IMR-90 (cell line): Measurements from ENCODE around the gene VPS37C. TPM values are rescaled to one million over a fixed set of nuclear protein-coding genes. Genes with fewer than 3 reads are reported as not detected.

ENCODE experiments used
- ATAC-seq: fragments of 200-7000 bp; cut with Tn5 transposase; 2 replicates; pipeline ENCODE4 v1.9.1; 2020; ENCODE audit warnings: low read depth, mild to moderate bottlenecking, moderate library complexity
- BruUV-seq: library from RNA; stranded (reverse); fragments of 400-500 nt; replicated peaks from 2 replicates; lab custom pipeline; 2021; lab: Mats Ljungman, UMichigan
- CTCF ChIA-PET: fragments of 300-600 bp; formaldehyde crosslinking; extraction: SDS; loops from one replicate; lab custom pipeline; 2021; ENCODE audit warnings: antibody characterized with exemption; lab: Yijun Ruan, JAX
- POLR2A ChIA-PET: fragments of 300-600 bp; sonication (Branson Sonifier 250); formaldehyde crosslinking; loops from one replicate; lab custom pipeline; 2022; ENCODE audit warnings: antibody characterized with exemption; ENCODE audit not compliant: unreplicated experiment; lab: Charles Lee
- DNase-seq: peaks from one replicate; pipeline ENCODE4 v3.0.0; 2013
- H2AFZ ChIP-seq: replicated peaks from 2 replicates; pipeline ENCODE3; 2013; ENCODE audit warnings: low read length, mild to moderate bottlenecking; ENCODE audit not compliant: poor library complexity
- H2AK5ac ChIP-seq: 2 replicates; pipeline ENCODE4 v1.6.1; 2013; ENCODE audit warnings: low read depth, low read length, inconsistent platforms
- H2AK9ac ChIP-seq: replicated peaks from 2 replicates; pipeline ENCODE3; 2013; ENCODE audit warnings: mild to moderate bottlenecking, low read depth, low read length, moderate library complexity; ENCODE audit not compliant: poor library complexity
- H2BK120ac ChIP-seq: 2 replicates; pipeline ENCODE4 v1.6.1; 2013; ENCODE audit warnings: low read depth, low read length, inconsistent platforms
- H2BK15ac ChIP-seq: 3 replicates; pipeline ENCODE4 v1.6.1; 2013; ENCODE audit warnings: low read depth, low read length, inconsistent platforms
- H2BK20ac ChIP-seq: 2 replicates; pipeline ENCODE4 v1.6.1; 2013; ENCODE audit warnings: low read depth, mild to moderate bottlenecking, inconsistent platforms, low read length, moderate library complexity
- H2BK5ac ChIP-seq: 2 replicates; pipeline ENCODE4 v1.6.1; 2013; ENCODE audit warnings: mild to moderate bottlenecking, low read depth, low read length, inconsistent platforms; ENCODE audit not compliant: poor library complexity, severe bottlenecking
- H3K14ac ChIP-seq: replicated peaks from 2 replicates; pipeline ENCODE4 v1.6.1; 2013; ENCODE audit warnings: low read depth, low read length, inconsistent platforms
- H3K18ac ChIP-seq: 2 replicates; pipeline ENCODE4 v1.6.1; 2013; ENCODE audit warnings: low read depth, low read length, control low read depth
- H3K23ac ChIP-seq: 2 replicates; pipeline ENCODE4 v1.6.1; 2013; ENCODE audit warnings: low read depth, low read length, inconsistent platforms
- H3K27ac ChIP-seq: 2 replicates; pipeline ENCODE4 v1.5.1; 2013; ENCODE audit warnings: mild to moderate bottlenecking, control low read depth, low read length; ENCODE audit not compliant: insufficient read depth
- H3K27me3 ChIP-seq: 2 replicates; pipeline ENCODE4 v1.6.1; 2013; ENCODE audit warnings: low read length; ENCODE audit not compliant: control insufficient read depth, insufficient read depth
- H3K36me3 ChIP-seq: 2 replicates; pipeline ENCODE4 v1.6.1; 2013; ENCODE audit warnings: low read length, mixed read lengths; ENCODE audit not compliant: control insufficient read depth, insufficient read depth
- H3K4ac ChIP-seq: 2 replicates; pipeline ENCODE4 v1.6.1; 2013; ENCODE audit warnings: low read depth, low read length, inconsistent platforms
- H3K4me1 ChIP-seq: 2 replicates; pipeline ENCODE4 v1.6.1; 2013; ENCODE audit warnings: low read length, mixed read lengths; ENCODE audit not compliant: control insufficient read depth, insufficient read depth
- H3K4me2 ChIP-seq: 2 replicates; pipeline ENCODE4 v1.6.1; 2013; ENCODE audit warnings: low read depth, mild to moderate bottlenecking, control low read depth, low read length, moderate library complexity
- H3K4me3 ChIP-seq: 2 replicates; pipeline ENCODE4 v1.5.1; 2013; ENCODE audit warnings: low read depth, mild to moderate bottlenecking, control low read depth, low read length, moderate library complexity; ENCODE audit not compliant: insufficient read depth
- H3K56ac ChIP-seq: 2 replicates; pipeline ENCODE4 v1.6.1; 2013; ENCODE audit warnings: low read length, inconsistent platforms; ENCODE audit not compliant: insufficient read depth; ENCODE audit errors: extremely low read depth
- H3K79me1 ChIP-seq, 2 experiments: 2 replicates each; pipeline ENCODE4 v1.6.1; 2013; ENCODE audit warnings: low read length in 2 of 2, inconsistent platforms in 1 of 2, low read depth in 1 of 2
- H3K9ac ChIP-seq: 2 replicates; pipeline ENCODE4 v1.6.1; 2013; ENCODE audit warnings: low read depth, low read length, control low read depth
- H3K9me1 ChIP-seq: 2 replicates; pipeline ENCODE4 v1.6.1; 2013; ENCODE audit warnings: low read length, inconsistent platforms; ENCODE audit not compliant: insufficient read depth
- H3K9me3 ChIP-seq: 2 replicates; pipeline ENCODE4 v1.6.1; 2013; ENCODE audit warnings: low read length; ENCODE audit not compliant: control insufficient read depth, insufficient read depth
- H4K20me1 ChIP-seq: 2 replicates; pipeline ENCODE4 v1.6.1; 2013; ENCODE audit warnings: low read length, inconsistent platforms; ENCODE audit not compliant: insufficient read depth
- H4K5ac ChIP-seq: 2 replicates; pipeline ENCODE4 v1.6.1; 2013; ENCODE audit warnings: mild to moderate bottlenecking, low read depth, low read length, control low read depth
- H4K8ac ChIP-seq, 2 experiments: 2 replicates each; pipeline ENCODE4 v1.6.1; 2013; ENCODE audit warnings: low read depth in 2 of 2, low read length in 2 of 2, control low read depth in 1 of 2, inconsistent platforms in 1 of 2
- H4K91ac ChIP-seq: 2 replicates; pipeline ENCODE4 v1.6.1; 2013; ENCODE audit warnings: low read depth, low read length, inconsistent platforms; ENCODE audit not compliant: insufficient read depth
- CEBPB ChIP-seq: IDR thresholded peaks from 2 replicates; pipeline ENCODE4 v1.6.1; 2012; ENCODE audit warnings: low read depth, low read length, improper control_type of control experiment
- CHD1 ChIP-seq: IDR thresholded peaks from 2 replicates; pipeline ENCODE4 v1.6.1; 2012; ENCODE audit warnings: low read depth, low read length, improper control_type of control experiment
- MAFK ChIP-seq: IDR thresholded peaks from 2 replicates; pipeline ENCODE4 v1.6.1; 2012; ENCODE audit warnings: low read depth, low read length, improper control_type of control experiment
- MXI1 ChIP-seq: IDR thresholded peaks from 2 replicates; pipeline ENCODE4 v1.6.1; 2012; ENCODE audit warnings: low read depth, mild to moderate bottlenecking, low read length, moderate library complexity, borderline replicate concordance
- POLR2A ChIP-seq: IDR thresholded peaks from 2 replicates; pipeline ENCODE4 v1.6.1; 2012; ENCODE audit warnings: mild to moderate bottlenecking, low read depth, low read length
- RCOR1 ChIP-seq: IDR thresholded peaks from 2 replicates; pipeline ENCODE4 v1.6.1; 2012; ENCODE audit warnings: mild to moderate bottlenecking, low read length, improper control_type of control experiment; ENCODE audit not compliant: insufficient replicate concordance
- RFX5 ChIP-seq: IDR thresholded peaks from 2 replicates; pipeline ENCODE4 v1.8.0; 2012; ENCODE audit warnings: low read depth, mild to moderate bottlenecking, low read length, moderate library complexity
- SMC3 ChIP-seq: fragments of 150-350 bp; IDR thresholded peaks from 2 replicates; pipeline ENCODE4 v1.6.1; 2016; ENCODE audit warnings: low read depth, mild to moderate bottlenecking, antibody characterized with exemption, low read length, moderate library complexity
- WGBS, 2 experiments: methylation state at CpG; one replicate each; pipeline versions ENCODE4 v1.1.5 to v1.1.7; 2013; ENCODE audit warnings: missing lambda C conversion rate in 2 of 2; ENCODE audit not compliant: insufficient read length in 1 of 2; ENCODE audit errors: extremely low coverage in 2 of 2; 5-methylcytosine and 5-hydroxymethylcytosine counted together
- dilution Hi-C: fragments of 300-500 bp; cut with HindIII; formaldehyde crosslinking; loops from one replicate; pipeline ENCODE4 v1.14.3; 2018; ENCODE audit warnings: low sequenced_read_pairs; ENCODE audit not compliant: unreplicated experiment
- in situ Hi-C: fragments of 300-500 bp; cut with MboI; formaldehyde crosslinking; loops from 3 replicates; pipeline ENCODE4 v1.14.3; 2019; ENCODE audit warnings: low sequenced_read_pairs, inconsistent platforms, mixed read lengths
- intact Hi-C: fragments of 100-400 bp; cut with micrococcal nuclease; formaldehyde crosslinking; loops from 2 replicates; pipeline ENCODE4 v1.10.0; 2022
- polyA plus RNA-seq, 3 experiments: library from polyadenylated mRNA; depleted of rRNA; stranded (reverse); fragments of >200 nt; gene quantifications; 2 replicates each; pipeline ENCODE4 v1.2.3, GENCODE V29; 2012; ENCODE audit warnings: low replicate concordance in 1 of 3
- total RNA-seq: library from RNA; depleted of rRNA; stranded (reverse); fragments of >200 nt; gene quantifications from 2 replicates; pipeline ENCODE4 v1.2.3, GENCODE V29; 2012
- TF ChIP-seq, protein P1 (sequence below): fragments of 150-350 bp; IDR thresholded peaks from 2 replicates; pipeline ENCODE4 v1.6.1; 2016; ENCODE audit warnings: low read depth, mild to moderate bottlenecking, low read length, moderate library complexity, borderline replicate concordance

Gene VPS37C
- total and polyA plus RNA-seq, 2 of the 4 experiments (the other 2 are of a cell fraction) = 3.2 to 13.2 TPM

DNA sequence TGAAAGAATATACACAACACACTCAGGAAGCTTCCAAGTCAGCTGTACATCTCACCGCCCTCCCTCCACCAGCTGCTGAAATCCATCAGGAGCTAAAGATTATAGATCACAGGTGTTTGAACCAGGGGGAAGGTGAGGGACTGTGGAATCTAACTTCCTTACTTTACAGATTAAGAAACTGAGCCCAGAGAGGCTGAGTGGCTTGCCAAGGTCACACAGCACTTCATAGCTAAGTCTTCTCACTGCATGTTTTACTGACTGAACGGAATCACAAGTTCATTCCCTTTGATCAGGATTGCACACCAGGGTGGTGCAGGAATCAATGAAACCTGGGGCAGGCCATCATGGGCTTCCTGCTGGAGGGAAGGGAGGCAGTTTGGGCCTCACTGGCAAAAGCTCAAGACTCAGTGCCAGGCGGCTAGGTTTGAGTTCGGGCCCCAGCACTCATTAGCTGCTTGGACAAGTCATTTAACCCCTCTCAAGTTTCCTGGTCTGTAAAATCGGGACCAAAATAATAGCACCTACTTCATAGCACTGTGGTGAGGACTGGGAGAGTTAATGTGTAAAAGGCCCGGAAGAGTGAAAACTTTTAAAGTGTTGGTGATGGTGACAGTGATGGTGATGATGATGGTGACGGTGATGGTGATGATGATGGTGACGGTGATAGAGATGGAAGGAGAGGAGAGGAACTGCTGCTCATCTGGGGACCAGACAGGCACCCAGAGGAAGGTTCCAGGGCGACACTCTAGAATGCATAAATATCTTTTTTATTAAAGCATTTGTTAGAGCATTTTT is 50.8 kb downstream of the VPS37C start:
- CTCF ChIA-PET = interaction anchor here (0.6 kb wide), 1 partner anchor 18 kb away, joined by 3 read pairs; no protein-coding TSS in a partner anchor
- no CpG with 5 or more reads among the region's 9 CpGs for WGBS, 2 experiments
- H2AK9ac ChIP-seq = no peak overlapping the region

More for the DNA sequence above, 50.8 kb downstream of the VPS37C start:
- Histone ChIP-seq H3K9me3 (no peaks in the 10 kb centered on the region), H3K4me3 (no peak overlapping the region), H2AK5ac (no peak overlapping the region), H3K9ac (no peak overlapping the region), H3K79me1 (no peaks in the 10 kb centered on the region), H3K56ac (no peak overlapping the region), H4K91ac (no peak overlapping the region), H3K9me1 (no peaks in the 10 kb centered on the region), H4K20me1 (no peaks in the 10 kb centered on the region), H2BK20ac (no peak overlapping the region), H2BK5ac (no peak overlapping the region), H3K4me2 (no peak overlapping the region), H3K27me3 (peaks cover 38% of the 10 kb centered on the region), H2AFZ (no peak overlapping the region), H3K14ac (no peak overlapping the region), H3K23ac (no peak overlapping the region), H2BK120ac (no peak overlapping the region), H4K5ac (no peak overlapping the region), H3K4me1 (no peaks in the 10 kb centered on the region), H3K18ac (no peak overlapping the region), H3K4ac (no peak overlapping the region), H2BK15ac (no peak overlapping the region), H3K36me3 (no peaks in the 10 kb centered on the region), H3K27ac (no peak overlapping the region), H4K8ac (no peak overlapping the region)
- intact Hi-C loops = no loop called here
- dilution Hi-C loops = no loop called here
- DNase-seq = no peak
- no peak for ATAC-seq
- POLR2A ChIA-PET = no interaction called here
- no TSS peak for BruUV-seq
- TF ChIP-seq RCOR1 (no peak), POLR2A (no peak), CHD1 (no peak), SMC3 (no peak), CEBPB (no peak), RFX5 (no peak), MXI1 (no peak), MAFK (no peak)
- TF ChIP-seq, protein P1, sequence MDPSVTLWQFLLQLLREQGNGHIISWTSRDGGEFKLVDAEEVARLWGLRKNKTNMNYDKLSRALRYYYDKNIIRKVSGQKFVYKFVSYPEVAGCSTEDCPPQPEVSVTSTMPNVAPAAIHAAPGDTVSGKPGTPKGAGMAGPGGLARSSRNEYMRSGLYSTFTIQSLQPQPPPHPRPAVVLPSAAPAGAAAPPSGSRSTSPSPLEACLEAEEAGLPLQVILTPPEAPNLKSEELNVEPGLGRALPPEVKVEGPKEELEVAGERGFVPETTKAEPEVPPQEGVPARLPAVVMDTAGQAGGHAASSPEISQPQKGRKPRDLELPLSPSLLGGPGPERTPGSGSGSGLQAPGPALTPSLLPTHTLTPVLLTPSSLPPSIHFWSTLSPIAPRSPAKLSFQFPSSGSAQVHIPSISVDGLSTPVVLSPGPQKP = no peak
- in situ Hi-C loops = no loop called here
